ENCODE data around the gene PIP4K2A. TPM values are rescaled to one million over a fixed set of nuclear protein-coding genes. Genes with fewer than 3 reads are reported as not detected.

PIP4K2A gene
- total and polyA plus RNA-seq, 2 of the 8 experiments (the other 6 are each of a cell fraction or from before 2014, with no cell fraction given): 19.0 to 60.9 TPM

- no peaks in the 10 kb centered on the region for H3K79me1 ChIP-seq (ENCODE audit: low read depth, low read length)
- H2BK120ac ChIP-seq (replicated peaks; ENCODE audit: low read depth, low read length): no peak overlapping the region
- H3K79me2 ChIP-seq (ENCODE audit: control insufficient read depth in 1 of 2, insufficient read depth in 2 of 2, low read length in 2 of 2): peaks cover 17 to 79% of the 10 kb centered on the region in 2 experiments; a peak in 3 of 4 replicates
- ChIA-PET CTCF (ENCODE audit: partially characterized antibody) (interaction anchor here (0.6 kb wide), 1 partner anchor 419 kb away, joined by 3 read pairs; no protein-coding TSS in a partner anchor), POLR2A (ENCODE audit: partially characterized antibody) (no interaction called here)
- H2BK12ac ChIP-seq (ENCODE audit: low read depth, low read length): no peak overlapping the region
- H2AFZ ChIP-seq (ENCODE audit: low read length): no peak overlapping the region
- H3K23me2 ChIP-seq (ENCODE audit: low read depth, low read length): no peaks in the 10 kb centered on the region
- H3K14ac ChIP-seq (ENCODE audit: insufficient read length): no peak overlapping the region
- H2AK5ac ChIP-seq (ENCODE audit: low read depth, low read length): no peak overlapping the region
- no peak for FAIRE-seq
- no peak overlapping the region for H4K8ac ChIP-seq (ENCODE audit: extremely low read depth, insufficient read depth, low read length)
- no peak overlapping the region for H3K4ac ChIP-seq (replicated peaks; ENCODE audit: insufficient read length, low read depth, low read length)
- H3K27me3 ChIP-seq (replicated peaks in 1 of 4; ENCODE audit: control insufficient read depth in 3 of 4, extremely low read depth in 1 of 4, insufficient read depth in 3 of 4, low read length in 3 of 4): no peaks in the 10 kb centered on the region
- H2BK20ac ChIP-seq (ENCODE audit: low read length): 0 out of 2 replicates have a peak overlapping the region, but pooled peaks have one; percentile 19
- H4K20me1 ChIP-seq (replicated peaks in 1 of 2; ENCODE audit: control insufficient read depth in 1 of 2, insufficient read depth in 2 of 2, low read length in 2 of 2): no peaks in the 10 kb centered on the region
- no peak overlapping the region for H3K18ac ChIP-seq (ENCODE audit: extremely low read depth, low read length)
- no peak overlapping the region for H4K91ac ChIP-seq (replicated peaks; ENCODE audit: insufficient read length, low read length)
- no peak overlapping the region for H3K27ac ChIP-seq (ENCODE audit: low read depth, low read length)
- no peak overlapping the region for H2BK5ac ChIP-seq (ENCODE audit: low read depth, low read length)
- peaks cover 3 to 16% (median 9%) of the 10 kb centered on the region in 4 experiments; a peak in 6 of 7 replicates for H3K4me1 ChIP-seq (replicated peaks in 1 of 4; ENCODE audit: control insufficient read depth in 3 of 4, insufficient read depth in 4 of 4, low read length in 3 of 4)
- DNase-seq (ENCODE audit: low read depth in 1 of 2, low spot score in 2 of 2): no peak
- no peak overlapping the region for H3K4me2 ChIP-seq (ENCODE audit: insufficient read depth in 1 of 2, low read depth in 2 of 2, low read length in 2 of 2)
- 90% methylated on average over 6 of the region's 6 CpGs; no CpG with 5 or more reads in 1 of the 2 experiments for WGBS, 2 experiments (ENCODE audit: extremely low coverage in 1 of 2, insufficient coverage in 1 of 2, insufficient read length in 1 of 2, insufficient replicate concordance in 2 of 2, low coverage in 1 of 2, low lambda C conversion rate in 2 of 2, missing lambda C conversion rate in 1 of 2)
- no peak overlapping the region for H3K23ac ChIP-seq (ENCODE audit: insufficient read length)
- no peak overlapping the region for H3K56ac ChIP-seq (replicated peaks; ENCODE audit: insufficient read length, low read depth, low read length)
- no peak overlapping the region for H3K9ac ChIP-seq (replicated peaks in 1 of 4; ENCODE audit: extremely low read depth in 1 of 4, low read depth in 3 of 4, low read length in 3 of 4)
- H2BK15ac ChIP-seq (ENCODE audit: low read length): no peak overlapping the region
- H3K36me3 ChIP-seq (ENCODE audit: control insufficient read depth in 2 of 4, insufficient read depth in 4 of 4, low read length in 3 of 4): peaks cover 0 to 12% (median 6%) of the 10 kb centered on the region in 4 experiments; a peak in 3 of 8 replicates
- H3K9me3 ChIP-seq (ENCODE audit: insufficient read depth in 2 of 2, low read depth in 1 of 2, low read length in 1 of 2): peaks cover 14 to 23% of the 10 kb centered on the region in 2 experiments
- no peak overlapping the region for H3K4me3 ChIP-seq (ENCODE audit: extremely low read depth in 1 of 4, insufficient read depth in 2 of 4, low read depth in 3 of 4, low read length in 4 of 4)
- H4K5ac ChIP-seq (ENCODE audit: insufficient read length, low read depth, low read length): no peak overlapping the region
- TF ChIP-seq EZH2 (IDR thresholded peaks at IDR 0.05; ENCODE audit: low read depth, low read length, severe bottlenecking) (no peak), MAFK (IDR thresholded peaks at IDR 0.05; ENCODE audit: low read depth, low read length) (no peak), POLR2AphosphoS5 (IDR thresholded peaks at IDR 0.05; ENCODE audit: low read depth, low read length) (no peak), SIX5 (IDR thresholded peaks at IDR 0.05; ENCODE audit: low read depth, low read length) (no peak), KDM1A (IDR thresholded peaks at IDR 0.05; ENCODE audit: borderline replicate concordance, low read length) (no peak), HDAC6 (IDR thresholded peaks at IDR 0.05; ENCODE audit: low read depth, low read length) (no peak), TAF7 (optimal IDR thresholded peaks at IDR 0.05; ENCODE audit: borderline replicate concordance, low read depth, low read length) (no peak), POU5F1 (IDR thresholded peaks at IDR 0.05; ENCODE audit: low read depth, low read length) (no peak), SRF (IDR thresholded peaks at IDR 0.05; ENCODE audit: low read depth, low read length) (no peak), E2F6 (IDR thresholded peaks at IDR 0.05) (no peak), NRF1 (IDR thresholded peaks at IDR 0.05; ENCODE audit: low read depth, low read length) (no peak)
- TF ChIP-seq, protein P1, sequence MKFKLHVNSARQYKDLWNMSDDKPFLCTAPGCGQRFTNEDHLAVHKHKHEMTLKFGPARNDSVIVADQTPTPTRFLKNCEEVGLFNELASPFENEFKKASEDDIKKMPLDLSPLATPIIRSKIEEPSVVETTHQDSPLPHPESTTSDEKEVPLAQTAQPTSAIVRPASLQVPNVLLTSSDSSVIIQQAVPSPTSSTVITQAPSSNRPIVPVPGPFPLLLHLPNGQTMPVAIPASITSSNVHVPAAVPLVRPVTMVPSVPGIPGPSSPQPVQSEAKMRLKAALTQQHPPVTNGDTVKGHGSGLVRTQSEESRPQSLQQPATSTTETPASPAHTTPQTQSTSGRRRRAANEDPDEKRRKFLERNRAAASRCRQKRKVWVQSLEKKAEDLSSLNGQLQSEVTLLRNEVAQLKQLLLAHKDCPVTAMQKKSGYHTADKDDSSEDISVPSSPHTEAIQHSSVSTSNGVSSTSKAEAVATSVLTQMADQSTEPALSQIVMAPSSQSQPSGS (IDR thresholded peaks at IDR 0.05; ENCODE audit: low read length): no peak
Measured at GRCh38 chr10:22693860-22694259, 20.5 kb downstream of the PIP4K2A start.

All from H1 (cell line).